Measurements from ENCODE around the gene DUSP5.
"Not testable (repeated sequence)": the region's sequence is repeated elsewhere in the genome, so short reads cannot be mapped to it uniquely, and the experiment has no call there.

DUSP5 gene

DNA sequence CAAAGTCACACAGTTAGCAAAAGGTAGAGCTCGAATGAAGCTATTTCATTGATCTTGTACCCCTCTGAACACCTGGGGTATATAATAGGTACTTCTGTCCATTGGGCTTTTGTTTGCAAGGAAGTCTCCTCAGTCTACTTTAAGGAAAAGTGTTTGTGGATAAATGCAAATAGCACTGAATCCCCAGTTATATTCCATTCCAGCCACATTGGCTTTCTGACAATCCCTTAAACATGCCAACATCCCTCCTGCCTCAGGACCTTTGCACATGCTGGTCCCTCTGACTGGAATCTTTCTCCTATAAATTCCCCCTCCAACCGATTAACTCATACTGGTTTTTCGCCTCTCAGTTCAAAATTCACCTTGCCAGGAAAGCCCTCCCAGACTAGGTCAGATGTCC, 17.1 kb downstream of the DUSP5 start:
- in situ Hi-C loops (cut with MboI; ENCODE audit: low sequenced_read_pairs): no loop called here

DNA sequence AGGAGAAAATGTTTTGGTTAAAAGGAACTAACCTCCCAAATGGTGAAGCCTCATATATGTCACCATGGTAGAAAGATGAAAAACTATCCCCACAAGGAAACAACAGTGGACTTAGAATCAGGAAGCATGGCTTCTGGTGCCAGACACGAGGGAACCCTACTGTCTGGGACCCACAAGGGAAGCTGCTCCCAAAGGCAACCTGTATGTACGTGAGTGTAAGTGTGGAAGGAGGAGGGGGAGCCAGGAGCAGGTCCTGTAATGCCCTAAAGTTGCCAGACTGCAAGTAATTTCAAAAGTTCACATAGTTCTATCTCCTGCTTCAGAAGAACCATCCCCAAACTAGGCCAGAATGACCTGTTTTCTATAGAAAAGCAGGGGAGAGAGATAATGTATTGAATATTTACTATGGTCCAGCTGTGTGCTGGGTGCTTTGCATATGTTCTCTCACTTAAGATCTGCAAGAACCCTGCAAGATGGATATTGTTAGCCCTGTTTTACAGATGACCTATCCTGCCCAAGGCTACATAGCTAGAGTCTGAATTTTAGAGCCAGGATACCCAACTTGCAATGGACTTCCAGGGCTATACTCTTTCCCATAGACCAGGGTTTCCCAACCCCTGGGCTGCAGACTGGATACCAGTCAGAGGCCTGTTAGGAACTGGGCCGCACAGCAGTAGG, 19.2 kb downstream of the DUSP5 start:
- in situ Hi-C loops (cut with MboI; ENCODE audit: low sequenced_read_pairs): no loop called here

DNA sequence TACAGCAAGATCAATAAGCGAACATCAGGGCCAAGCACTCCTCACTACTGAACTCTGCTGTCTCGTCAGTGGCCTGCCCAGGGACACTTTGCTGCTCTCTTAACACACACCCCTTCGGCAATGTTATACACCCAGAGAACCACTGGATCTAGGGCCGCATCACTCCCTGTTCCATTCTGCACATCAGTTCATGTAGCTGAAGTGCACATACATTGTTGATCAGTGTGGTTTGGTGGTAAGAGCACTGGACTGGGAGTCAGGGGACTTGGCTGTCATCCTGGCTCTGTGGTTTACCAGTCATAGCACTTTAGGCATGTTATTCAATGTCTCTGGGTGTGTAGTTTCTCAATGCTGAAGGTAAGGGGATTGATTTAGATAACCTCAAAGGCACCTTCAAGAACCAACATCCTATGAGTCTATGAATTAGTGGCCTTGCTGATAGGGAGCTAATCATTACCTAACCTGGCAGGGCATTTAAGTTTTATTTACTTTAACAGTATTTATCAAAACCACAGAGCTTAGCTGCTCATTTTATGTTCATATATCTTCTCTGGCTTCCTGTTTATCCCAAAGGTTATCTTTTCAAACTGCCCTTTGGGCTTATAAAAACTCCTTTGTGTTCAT, 24.8 kb downstream of the DUSP5 start:
- in situ Hi-C loops (cut with MboI; ENCODE audit: low sequenced_read_pairs): no loop called here

DNA sequence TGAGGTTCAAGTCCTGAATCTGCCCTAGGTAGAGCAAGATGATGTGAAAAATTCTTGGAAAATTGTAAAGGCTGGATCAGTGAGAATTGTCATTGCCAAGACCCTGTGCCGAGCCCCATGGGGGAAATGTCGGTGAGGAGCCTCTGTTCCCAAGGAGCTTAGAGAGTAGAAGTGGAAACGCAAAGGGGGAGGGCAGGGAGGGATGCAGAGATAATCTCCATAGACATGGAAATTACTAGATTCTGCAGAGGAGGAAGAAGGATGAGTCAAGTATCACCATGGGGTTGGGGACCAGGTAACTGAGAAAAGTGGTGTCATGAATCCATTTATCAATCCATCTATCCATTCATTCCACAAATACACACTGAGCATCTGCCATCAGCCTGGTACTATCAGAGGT, 26.0 kb downstream of the DUSP5 start:
- in situ Hi-C loops (cut with MboI; ENCODE audit: low sequenced_read_pairs): no loop called here

DNA sequence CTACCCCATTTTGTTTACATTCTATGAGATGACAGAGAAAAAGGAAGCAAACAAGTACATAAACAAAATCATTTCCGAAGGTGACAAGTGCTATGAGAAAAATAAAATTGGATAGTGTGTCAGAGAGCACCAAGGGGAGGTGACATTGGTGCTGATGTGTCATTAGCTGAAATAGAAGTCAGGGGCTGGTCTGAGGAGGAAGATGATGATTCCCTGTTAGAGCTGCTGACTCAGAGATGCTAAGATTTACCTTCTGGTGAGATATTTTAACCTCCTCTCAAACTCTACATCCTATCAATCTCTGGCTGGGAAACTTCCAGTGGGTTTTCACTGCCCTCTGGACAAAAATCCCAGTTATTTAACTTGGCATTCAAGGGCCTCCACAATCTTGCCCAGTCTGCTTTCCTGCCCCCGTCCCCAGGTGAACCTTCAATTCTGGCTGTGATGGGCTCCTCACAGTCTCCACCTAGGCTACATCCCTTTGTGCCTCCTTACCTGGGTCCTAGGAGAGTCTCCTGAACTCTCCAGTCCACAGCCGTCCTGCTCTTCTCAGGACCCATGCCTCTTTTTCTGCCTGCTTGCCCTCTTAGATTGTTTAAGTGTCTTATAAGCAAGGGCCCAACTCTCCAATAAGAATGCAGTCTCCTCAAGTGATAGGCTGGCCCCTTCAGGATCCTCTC, 26.6 kb downstream of the DUSP5 start:
- in situ Hi-C loops (cut with MboI; ENCODE audit: low sequenced_read_pairs): no loop called here

DNA sequence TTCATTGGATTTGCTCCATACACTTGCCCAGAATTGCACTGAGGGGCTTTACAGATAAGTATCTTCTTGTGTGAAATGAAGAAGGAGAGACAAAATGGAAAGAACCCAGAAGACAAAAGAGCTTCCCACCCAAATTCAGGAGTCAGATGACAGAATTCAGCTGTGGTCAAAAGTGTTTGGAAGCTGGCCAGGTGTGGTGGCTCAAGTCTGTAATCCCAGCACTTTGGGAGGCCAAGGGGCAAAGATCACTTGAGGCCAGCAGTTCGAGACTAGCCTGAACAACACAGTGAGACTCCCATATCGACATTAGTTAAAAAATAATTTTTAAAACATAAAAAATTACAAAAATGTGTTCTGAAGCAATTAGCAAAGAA, 27.1 kb downstream of the DUSP5 start:
- in situ Hi-C loops (cut with MboI; ENCODE audit: low sequenced_read_pairs): no loop called here

DNA sequence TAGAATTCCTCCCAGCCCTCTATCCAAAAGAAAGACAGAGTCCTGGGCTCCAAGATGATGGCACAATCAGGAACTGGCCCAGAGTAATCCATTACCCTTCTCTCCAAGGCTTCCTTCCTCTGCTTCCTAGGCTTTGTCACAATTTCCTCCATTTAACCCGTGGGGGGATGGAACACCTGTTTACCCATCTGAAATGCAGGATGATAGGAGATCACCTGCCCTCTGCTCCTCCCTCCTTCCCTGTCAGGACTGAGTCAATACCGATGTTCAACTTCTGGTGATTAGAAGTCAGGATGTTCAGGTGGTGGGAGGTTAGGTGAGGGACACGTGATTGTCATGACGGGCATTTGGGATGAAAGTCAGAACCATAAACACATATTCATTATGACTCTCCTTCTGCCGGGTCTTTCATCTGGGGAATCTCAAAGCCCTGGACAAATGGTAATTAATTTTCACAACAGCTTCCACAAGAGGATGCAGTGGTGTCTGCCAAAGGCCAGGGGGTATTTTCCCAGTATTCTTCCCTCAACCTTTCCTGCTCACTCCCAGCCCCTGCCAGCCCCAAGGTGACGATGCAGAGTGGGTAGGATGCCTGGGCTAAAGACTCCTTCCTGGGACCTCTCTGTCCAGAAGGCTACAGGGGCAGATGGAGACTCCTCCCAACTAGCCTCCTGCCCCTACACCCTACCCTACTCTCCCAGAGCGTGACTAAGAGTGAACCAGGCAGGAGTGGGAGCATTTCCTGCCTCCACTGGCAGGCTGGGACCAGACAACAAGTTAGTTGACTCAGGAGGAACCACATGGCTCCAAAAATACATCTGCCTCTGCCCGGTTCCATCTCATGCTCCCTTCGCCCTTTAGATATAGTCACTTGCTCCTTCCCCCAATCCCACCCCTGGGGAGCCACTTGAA, 27.9 kb downstream of the DUSP5 start:
- in situ Hi-C loops (cut with MboI; ENCODE audit: low sequenced_read_pairs): no loop called here

DNA sequence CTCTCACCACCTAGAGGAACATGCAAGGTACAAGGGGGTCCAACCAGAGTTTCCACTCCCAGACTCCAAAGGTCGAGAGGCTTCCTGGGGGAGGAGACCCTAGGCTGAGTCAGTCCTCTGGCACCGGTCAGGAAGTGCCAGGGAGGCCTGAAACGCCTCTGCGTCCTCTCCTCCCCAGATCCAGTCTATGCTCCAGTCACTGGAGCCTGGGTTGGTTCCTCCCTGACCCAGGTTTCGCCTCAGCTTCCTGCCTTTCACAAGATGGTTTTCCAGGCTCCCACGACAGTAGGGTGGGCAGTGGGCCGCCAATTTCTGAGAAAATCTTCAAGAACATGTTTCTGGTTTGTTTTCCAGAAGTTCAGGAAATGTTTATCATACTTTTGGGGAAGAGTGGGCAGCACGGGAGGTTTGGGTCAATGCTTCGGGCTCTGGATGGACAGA, 30.0 kb downstream of the DUSP5 start:
- in situ Hi-C loops (cut with MboI; ENCODE audit: low sequenced_read_pairs): no loop called here

DNA sequence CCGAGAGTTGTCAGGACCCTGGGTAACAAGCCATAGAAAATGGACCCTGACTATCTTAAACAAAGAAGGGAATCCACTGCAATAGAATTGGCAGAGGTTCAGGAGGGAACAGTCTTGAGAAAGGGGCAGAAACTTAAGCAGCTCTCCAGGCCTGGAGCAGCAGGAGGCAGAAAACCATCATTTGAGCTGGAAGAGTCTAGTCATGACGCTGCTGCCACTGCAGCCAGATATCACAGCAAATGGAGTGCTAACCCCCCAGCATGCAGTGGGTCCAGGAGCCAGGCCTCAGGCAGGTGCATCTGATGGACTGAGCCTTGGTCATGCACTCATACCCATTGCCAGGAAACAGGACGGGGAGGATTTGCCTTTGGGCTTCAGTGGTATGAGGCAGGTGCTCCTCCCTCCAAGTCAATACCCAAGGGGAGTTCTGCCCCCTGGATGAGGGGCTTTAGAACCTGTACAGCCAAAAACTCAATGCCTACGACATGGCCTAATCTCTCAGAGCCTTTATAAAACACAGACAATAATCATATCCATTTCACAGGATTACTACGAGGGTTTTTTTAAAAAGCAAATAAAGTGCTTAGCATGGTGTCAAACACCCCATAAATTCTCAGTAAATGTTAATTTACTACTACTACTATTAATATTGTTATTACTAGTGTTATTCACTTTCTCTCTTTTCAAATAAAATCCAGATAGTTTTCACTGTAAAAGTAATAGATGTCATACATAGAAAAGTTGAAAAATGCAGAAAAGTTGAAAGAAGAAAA, 30.7 kb downstream of the DUSP5 start:
- in situ Hi-C loops (cut with MboI; ENCODE audit: low sequenced_read_pairs): no loop called here

DNA sequence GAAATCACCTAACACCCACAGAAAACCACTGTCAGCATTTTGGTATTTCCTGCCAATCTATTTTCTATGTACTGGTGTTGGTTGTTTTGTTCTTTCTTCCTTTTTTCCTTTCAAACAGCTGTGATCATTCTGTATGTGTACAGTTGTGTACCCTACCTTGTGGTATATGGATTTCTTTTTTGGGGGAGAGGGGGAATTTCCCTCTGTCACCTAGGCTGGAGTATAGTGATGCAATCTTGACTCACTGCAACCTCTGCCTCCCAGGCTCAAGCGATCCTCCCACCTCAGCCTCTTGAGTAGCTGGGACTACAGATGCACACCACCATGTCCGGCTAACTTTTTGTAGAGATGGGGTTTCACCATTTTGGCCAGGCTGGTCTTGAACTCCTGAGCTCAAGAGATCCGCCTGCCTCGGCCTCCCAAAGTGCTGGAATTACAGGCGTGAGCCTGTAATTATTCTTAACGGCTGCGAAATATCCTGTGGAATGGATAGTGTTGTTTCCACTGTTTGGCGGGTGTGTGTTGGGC, 31.4 kb downstream of the DUSP5 start:
- in situ Hi-C loops (cut with MboI; ENCODE audit: low sequenced_read_pairs): not testable (repeated sequence)

DNA sequence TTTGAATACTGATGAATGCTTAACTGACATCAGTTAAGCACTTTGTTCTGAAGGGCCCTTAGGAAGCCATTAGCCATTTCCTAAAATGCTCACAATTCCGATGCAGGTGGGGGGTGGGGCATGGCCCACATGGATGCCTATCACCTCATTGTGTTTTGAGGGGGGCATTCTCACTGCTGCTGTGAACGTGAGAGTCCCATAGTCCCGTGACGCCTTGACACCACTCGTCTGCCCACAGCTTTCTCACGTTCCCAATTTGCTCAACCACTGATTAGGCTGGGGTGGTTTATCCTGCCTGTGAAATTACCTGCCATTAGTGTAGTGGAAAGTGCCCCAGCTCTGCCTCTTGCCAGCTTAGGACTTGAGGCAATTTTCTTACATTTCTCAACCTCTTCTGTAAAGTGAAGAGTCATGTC, 31.9 kb downstream of the DUSP5 start:
- in situ Hi-C loops (cut with MboI; ENCODE audit: low sequenced_read_pairs): no loop called here

DNA sequence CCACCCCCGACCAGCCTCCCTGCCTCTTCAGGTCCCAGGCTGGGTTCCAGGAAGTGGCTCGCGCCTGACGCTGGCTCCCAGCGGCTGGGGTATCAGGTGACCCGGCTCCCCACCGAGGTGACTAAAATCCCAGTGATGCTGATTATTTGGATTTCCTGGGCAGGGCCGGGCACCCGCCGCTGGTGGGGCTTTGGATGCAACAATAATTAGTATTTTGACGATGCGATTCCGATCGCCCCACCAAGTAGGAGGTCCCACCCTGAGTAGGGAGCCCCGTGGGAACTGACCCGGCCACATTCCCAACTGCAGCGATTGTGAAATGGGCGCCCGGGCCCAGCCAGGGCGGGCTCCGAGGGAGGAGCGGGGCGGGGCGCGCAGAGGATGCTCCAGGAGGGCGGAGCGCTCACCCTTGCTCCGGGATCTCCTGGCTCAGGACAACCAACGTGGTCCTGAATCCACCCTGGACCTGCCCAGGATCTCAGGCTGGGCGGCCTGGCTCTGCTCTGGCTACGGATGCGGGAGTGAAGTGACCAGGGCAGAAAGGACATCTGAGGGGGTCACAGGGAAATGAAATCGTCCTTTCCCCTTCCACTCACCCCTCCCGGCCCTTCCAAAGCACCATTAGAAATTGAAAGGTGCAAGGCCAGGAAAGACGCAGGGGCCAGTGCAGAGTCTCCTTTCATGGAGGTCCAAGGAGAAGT, 32.6 kb downstream of the DUSP5 start:
- in situ Hi-C loops (cut with MboI; ENCODE audit: low sequenced_read_pairs): no loop called here

DNA sequence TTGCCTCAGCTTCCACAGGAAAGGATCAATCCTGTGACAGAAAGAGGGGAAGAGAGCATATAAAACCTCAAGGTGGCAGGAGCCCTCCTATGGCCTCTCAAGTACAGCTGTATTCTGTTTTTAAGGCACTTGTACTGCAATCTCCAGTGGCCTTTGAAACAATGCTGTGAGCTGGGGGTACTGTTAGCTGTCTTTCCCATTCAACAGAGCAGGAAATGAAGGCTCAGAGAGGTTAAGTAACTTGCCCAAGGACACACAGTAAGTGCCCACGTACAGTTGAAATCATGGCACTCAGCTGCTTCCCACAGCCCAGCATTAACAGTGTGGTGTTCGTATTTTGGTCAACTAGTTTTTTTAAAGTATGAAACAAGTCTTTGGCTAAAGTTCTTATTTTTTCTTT, 34.0 kb downstream of the DUSP5 start:
- in situ Hi-C loops (cut with MboI; ENCODE audit: low sequenced_read_pairs): no loop called here

DNA sequence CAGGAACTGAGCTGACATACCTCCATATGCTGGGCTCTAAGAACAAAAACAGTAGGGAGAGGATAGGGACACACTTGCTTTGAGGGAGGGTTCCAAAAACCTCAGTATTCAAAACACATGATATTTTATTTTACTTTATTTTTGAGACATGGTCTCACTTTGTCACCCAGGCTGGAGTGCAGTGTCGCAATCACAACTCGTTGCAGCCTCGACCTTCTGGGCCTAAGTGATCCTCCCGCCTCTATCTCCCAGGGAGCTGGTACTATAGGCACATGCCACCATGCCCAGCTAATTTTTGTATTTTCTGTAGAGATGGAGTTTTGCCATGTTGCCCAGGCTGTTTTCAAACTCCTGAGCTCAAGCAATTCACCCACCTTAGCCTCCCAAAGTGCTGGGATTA, 34.9 kb downstream of the DUSP5 start:
- in situ Hi-C loops (cut with MboI; ENCODE audit: low sequenced_read_pairs): not testable (repeated sequence)

DNA sequence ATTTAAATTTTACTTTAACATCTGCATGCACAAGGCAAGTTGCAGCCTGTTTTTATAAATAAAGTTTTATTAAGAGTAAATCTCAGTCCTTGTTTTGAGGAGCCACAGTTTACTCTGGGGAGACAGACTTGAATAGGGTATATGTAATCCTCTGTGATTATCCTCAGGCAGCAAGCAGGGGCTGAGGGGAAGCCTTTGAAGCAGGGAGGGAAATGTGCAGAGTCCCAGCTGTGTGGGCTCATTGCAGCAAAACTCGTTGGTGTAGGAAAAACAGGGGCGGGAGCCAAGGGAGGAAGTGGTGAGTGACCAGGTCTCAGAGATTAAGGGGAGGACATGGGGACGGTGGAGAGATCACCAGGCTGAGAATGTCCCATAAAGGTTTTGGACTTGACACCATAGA, 35.4 kb downstream of the DUSP5 start:
- in situ Hi-C loops (cut with MboI; ENCODE audit: low sequenced_read_pairs): no loop called here

DNA sequence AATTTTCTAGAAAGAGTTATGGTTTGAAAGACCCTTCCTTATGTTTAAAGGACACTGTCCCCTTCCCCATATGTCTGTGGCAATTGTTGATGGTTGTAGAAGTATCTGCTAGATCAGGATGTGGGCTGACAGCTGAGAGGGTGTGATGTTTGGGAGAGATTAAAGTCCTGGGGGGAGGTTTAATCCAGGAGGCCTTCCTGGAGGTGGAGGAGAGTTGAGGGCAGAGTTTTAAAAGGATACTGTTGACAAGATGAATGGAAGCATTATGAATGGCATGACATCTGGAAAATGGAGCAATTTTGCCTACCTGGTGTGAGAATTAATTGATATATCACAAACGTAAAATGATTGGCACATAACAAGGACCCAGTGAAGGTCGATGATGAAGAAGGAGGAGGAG, 36.9 kb downstream of the DUSP5 start:
- in situ Hi-C loops (cut with MboI; ENCODE audit: low sequenced_read_pairs): no loop called here

DNA sequence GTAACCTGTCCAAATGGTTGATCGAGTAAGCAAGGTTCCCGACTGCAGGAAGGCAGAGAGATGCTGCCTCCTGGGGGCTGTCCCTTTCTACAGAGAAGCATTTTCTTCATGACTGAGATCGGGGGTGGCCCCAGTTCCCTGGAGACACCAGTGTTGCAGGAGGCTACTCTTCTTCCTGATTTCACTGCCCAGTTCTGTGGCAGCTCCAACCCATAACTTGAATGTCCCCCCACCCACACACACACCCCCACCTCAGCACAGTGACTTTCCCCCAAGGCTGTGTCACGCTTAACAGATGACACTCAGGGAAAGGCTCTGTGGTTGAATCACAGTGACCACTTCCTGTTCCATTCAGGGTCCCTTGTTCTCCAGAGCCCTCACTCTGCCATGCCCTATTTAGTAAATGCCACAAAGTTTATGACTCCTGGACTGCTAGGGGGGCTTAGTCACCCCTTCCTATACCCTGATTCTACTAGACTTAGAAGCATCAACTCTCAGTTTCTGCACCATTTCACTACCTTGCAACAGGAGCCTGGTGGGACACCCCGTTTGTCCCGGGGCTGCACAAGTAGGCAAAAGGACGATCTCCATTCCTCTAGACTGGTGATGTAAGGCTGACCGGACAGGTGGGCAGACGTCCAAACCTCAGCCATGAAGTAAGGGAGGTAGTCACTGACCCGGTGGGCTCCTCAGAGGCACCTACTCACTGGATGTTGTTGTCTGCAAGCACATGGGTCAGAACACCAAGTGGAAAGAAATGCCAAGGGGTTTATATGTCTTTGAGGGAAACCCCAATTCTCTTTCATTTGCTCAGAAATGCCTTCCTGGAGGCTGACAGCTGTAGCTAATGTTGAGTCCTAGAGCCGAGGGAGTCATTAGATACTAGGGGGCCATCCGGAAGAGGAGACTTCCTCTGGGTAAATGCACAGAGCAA, 38.5 kb downstream of the DUSP5 start:
- in situ Hi-C loops (cut with MboI; ENCODE audit: low sequenced_read_pairs): no loop called here

DNA sequence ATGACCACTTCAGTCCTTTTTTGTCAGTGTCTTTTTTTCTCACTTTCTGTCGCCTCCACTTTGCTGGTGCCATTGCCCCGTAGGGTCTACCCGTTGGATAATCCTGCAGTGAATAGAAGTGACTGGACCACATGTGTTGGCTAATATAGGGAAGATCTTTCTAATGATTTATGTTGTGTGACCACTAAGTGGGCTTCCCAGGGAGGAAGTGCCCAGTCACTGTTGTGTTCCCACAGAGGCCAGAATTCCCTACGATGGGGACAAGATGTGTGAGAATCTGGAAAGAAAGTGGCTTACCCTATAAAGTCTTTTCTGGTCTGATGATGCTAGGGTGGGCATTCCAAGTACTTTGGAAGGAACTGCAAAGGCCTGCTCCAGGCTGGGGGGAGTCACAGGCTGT, 41.4 kb downstream of the DUSP5 start:
- in situ Hi-C loops (cut with MboI; ENCODE audit: low sequenced_read_pairs): no loop called here

DNA sequence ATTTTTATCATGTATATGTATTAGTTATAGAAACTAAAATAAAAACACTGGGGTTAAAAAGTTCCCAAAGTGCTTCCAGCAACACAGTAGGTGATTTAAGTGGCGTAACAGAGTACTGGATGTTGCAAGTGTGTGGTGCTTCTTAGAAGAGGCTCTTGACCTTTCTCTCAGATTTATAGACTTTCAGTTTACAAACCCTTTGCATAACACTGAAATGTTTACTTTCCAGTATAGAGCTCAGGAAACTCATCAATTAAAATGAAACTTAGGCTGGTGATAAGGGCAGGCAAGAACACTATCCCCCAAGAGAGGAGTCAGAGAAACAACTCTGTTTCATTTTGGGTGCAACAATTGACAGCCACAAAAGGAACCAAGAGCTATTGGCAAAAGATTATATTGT, 42.3 kb downstream of the DUSP5 start:
- in situ Hi-C loops (cut with MboI; ENCODE audit: low sequenced_read_pairs): loop anchor here (10.0 kb wide), 1 partner anchor 185 kb away; no protein-coding TSS in a partner anchor

All from HL-60/S4 treated with retinoic acid at 250 ng/mL for 4 days and 3 days (cell line).